DMS53 treated with DMSO at 0.1 percent for 48 hours (cell line): ENCODE measurements around the gene PTX4.

ENCODE experiments used
- DNase-seq: peaks from one replicate; lab custom pipeline; 2025; ENCODE audit not compliant: unreplicated experiment; lab: John Stamatoyannopoulos, UW

PTX4 gene, protein sequence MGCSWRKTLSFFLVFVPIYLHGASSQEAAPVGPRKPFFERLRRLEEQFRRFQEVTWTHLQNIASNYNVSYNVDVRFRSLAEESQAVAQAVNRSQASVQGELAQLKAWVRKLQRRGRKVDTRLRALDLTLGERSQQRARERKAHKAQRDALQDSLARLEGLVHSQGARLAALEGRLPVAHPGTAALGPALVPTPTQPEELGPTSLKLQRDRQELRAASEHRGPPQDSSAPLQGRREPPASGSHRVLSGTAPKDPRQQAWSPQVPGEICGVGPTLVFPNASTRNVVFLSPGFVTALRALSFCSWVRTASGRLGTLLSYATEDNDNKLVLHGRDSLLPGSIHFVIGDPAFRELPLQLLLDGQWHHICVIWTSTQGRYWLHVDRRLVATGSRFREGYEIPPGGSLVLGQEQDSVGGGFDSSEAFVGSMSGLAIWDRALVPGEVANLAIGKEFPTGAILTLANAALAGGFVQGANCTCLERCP

DNA sequence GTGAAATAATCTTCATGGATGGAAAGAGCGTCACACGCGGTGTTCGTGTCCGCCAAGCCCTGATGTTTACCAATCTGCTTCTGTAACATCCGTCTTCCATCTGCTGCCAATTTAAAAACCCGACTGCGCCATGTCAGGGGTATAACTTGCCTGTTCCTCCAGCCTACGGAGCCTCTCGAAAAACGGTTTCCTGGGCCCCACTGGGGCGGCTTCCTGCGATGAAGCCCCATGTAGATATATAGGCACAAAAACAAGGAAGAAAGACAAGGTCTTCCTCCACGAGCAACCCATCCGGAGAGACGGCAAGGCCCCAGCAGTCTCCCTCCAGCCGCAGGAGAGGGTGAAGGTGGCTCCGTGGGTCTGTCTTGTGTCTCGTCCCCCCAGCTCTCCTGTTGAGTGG lies at the start of gene PTX4:
TSS of gene PTX4 (minus strand) at position 326 of the 400 bp plus-strand sequence. CDS start at position 291, 35 bp downstream.
- no peak for DNase-seq

DNA sequence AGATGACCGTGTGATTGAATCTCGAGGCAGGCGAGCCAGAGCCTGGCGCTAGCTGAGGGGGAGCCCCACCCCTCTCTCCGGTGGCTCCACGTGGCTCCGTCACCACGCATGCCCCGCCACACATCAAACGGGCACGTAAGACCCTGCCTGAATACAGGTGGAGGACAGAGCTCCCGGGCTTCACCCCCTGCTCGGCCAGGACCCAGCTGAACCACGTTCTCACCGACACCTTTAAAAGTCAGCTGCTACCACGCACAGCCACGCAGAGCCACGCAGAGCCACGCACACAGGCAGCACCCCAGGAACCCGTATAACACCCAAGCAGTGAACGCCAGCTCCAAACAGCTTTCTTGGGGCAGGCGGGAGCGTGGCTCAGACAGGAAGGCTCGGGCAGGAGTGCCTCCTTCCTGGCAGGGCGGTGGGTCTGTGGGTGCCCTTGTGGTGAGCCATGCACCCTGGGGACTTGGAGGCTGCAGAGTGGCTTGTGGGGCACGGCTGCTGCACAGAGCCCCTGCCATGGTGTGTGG lies 49.1 kb upstream of the PTX4 start:
- DNase-seq = no peak

DNA sequence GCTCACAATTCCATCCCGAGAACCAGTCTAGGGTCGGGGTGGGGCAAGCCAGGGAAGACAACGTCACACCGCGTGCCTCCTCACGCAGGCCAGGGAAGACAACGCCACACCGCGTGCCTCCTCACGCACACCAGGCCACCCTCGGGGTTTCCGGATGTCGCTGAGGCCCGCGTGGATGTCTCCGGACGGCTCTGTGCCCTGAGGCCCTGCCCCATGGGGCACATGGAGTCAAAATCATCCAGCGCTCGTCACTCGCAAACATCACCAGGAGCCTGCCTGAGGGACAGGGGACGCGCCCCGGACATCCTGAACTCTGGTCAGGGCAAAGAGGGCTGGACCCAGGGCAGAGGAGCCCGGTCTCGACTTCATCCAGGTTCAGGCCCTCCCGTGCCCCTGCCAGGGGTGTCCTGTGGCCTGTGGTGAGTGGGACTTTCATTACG lies 48.4 kb upstream of the PTX4 start:
- DNase-seq = no peak

DNA sequence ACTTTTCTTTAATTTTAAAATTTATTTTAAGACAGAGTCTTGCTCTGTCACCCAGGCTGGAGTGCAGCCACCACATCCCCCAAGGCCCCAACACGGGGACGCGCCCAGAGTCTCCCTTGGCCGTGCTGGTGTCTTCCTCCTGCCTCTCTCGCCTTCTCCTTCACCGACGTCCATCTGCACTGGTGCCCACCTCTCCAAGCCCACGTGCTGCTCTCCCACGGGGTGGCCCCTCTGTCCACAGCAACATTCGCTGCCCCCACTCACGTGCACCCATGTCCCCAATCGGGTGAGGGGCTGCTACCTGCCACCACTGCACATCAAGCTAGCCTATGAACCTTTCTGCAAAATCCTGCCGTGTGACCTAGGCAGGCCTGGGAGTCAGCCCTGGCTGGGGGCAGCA lies 47.9 kb upstream of the PTX4 start:
- no peak for DNase-seq

DNA sequence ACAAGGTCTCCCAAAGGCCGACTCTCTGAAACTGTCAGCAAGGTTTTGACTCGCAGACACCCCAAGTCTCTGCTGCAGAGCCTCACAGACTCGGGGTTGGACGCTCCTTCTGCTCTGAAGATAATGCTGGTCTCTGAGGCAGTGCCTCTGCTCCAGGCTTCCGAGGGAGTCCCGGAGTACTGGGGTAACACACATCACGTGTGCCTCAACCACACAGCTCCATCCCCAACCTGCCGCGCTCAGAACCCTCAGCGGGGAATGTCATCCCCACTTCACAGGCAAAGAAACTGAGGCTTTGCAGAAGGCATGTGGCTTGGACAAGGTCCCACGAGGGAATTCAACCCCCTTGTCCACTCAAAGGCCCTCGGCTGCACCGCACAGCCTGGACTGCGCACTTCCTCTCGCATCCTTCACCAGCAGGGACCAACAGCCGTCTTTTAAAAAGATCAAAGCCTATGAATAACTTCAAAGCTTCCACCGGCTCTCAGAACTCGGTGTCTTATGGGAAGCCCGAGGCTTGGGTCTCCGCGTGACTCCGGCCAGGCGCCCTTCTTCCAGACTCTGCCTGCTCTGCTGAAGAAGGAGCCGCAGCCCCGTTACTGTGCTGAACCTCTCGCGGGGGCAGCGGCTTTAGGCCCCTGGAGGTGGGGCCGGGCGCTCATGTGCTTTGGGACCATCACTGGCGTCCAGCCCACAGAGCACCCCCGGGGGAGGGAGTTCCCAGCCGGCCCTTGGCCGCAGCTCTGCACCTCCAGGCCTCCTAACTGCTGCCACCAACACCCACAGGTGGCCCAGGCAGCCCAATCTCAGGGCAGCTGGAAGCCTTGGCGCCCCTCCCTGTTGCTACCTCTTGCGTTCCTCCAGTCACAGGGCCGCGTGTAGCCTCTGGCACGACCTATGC lies 46.9 kb upstream of the PTX4 start:
- DNase-seq = no peak

DNA sequence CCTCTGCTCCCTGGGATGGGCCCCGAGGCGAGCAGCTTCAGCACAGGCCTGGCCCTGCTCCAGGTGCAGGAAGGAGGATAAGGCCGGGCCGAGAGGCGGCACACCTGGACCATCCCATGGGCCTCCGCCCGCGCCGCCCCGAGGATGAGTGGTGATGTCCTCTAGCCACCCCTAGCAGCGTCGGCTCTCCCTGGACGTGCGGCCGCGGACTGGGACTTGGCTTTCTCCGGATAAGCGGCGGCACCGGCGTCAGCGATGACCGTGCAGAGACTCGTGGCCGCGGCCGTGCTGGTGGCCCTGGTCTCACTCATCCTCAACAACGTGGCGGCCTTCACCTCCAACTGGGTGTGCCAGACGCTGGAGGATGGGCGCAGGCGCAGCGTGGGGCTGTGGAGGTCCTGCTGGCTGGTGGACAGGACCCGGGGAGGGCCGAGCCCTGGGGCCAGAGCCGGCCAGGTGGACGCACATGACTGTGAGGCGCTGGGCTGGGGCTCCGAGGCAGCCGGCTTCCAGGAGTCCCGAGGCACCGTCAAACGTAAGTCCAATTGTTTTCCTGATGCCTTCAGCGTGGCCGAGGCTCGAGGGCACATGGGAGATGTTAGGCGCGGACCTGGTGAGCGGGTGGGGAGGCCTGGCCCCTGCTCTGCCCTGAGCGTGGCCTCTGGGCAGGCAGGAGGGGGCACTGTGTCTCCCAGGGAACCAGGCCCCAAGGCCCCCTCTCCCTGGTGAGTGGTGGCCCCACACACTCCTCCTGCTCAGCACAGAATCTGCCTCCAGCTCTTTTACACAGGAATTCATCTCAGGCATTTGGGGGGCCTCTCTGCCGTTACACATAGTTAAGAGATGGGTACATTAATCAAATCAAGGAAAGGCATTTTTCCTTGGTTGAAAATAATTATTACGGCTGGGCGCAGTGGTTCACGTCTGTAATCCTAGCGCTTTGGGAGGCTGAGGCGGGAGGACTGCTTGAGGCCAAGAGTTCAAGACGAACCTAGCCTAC lies 45.6 kb upstream of the PTX4 start:
- no peak for DNase-seq

DNA sequence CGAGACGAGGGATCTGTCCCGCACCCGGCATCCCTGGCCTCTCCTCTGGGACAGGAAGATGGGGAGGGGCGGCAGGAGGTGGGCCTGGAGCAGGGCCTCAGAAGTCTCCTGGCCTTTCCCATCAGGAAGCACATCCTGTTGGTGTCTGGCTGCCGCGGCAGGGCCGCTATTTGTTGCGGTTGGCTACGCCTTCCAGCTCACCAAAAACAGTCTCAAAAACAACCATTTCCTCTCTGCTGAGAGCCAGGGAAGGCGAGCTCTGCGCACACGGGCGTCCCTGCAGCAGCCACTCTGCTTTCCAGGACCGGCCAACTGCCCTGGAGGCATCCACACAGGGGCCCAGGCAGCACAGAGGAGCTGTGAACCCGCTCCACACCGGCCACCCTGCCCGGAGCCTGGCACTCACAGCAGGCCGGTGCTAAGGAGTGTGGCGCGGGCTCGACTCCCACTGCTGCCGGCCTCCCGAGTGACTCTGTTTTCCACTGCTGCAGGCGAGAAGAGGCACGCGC lies 44.8 kb upstream of the PTX4 start, which contains the start of gene TMEM204:
TSS of gene TMEM204 (plus strand) at position 224 of the 509 bp plus-strand sequence. CDS start 610 bp downstream, outside the sequence.
- no peak for DNase-seq

DNA sequence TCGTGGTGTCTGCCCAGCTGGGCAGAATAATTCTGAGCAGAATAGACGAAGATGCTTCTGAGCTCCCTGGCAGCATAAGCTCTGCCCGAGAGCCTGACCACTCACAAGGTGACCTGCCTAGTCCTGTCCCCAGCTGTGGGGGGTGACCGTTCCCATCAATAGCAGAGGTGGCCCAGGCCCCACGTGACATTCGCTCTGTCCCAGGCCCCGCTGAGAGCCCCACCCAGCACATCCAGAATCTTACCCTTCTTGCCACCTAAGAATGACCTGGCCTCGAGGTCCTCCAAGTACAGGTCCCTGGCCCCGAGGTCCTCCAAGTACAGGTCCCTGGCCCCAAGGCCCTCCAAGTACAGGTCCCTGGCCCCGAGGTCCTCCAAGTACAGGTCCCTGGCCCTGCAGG lies 44.0 kb upstream of the PTX4 start:
- DNase-seq = no peak

DNA sequence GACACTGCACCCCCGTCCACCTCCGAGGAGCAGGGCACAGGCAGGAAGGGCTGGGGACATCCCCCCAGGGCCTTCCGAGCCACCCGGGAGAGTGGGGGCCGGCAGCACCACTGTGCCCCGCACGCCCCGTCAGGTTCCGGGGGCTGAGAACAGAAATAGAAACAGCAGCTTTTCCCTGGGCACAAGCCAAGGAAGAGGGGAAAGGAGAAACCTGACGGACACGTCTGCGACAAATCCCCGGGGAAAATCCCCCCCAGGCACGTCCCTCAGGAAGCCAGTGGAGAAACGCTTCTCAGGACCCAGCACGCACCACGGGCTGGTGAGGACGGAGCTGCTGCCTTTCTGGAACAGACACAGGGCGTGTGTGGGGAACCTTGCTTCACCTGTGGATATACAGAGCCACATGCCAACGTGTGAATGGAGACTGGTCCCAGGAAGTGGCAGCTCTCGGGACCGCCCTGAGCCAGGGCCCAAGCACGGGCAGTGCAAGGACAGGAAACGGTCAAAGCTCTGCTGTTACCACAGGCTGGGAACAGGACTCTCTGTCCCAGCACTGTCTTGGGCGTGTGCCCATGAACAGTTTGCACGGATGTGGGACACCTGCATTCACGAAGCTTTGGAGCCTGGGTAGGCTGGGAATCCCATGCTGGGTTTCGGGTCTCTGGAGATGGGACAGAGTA lies 43.5 kb upstream of the PTX4 start:
- DNase-seq = no peak

DNA sequence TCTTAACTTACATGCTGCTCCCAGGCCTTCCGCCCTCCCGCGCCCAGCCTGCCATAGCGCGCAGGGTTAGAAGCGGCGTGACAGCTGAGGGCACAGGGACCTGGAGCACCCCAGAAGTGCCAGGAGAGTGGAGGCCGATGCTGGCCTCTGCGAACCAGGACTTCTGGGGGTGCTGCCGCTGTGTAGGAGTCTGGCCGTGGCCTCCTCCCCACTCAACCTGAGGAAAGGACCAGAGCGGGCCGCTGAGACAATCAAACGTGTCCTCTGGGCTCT lies 42.8 kb upstream of the PTX4 start:
- no peak for DNase-seq

DNA sequence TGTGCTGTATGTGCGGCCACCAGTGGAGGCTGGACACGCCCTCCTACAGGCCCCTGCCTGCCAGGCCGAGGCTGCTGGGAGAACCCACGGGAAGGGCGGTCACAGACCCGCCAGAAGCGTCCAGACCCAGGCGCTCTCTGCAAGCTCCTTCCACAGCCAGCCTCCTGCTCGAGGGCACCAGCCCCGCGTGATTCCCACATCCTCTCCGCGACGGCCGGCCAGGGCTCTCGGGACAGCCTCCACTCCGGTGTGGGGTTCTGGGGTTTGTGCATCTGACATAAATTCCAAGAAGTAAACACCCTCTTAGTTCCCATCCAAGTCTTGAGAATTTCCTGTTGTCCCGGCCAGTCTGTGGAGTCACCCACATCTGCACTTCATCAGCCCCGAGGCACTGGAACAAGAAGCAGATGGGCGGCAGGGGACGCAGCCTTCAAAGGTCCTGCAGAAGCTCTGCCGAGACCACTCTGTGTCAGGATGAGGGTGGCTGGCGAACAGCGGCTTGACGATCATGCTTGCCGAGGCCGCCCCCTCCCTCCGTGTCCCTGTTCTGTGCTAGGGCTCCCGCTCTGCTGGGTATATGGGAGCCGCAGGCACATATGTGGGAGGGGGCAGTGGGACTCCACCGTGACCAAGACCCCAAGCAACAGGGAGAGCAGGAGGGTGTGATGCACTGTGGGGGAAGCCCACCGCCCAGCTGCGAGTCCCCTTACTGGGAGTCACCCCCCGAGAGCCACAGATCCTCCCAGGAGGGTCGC lies 42.3 kb upstream of the PTX4 start:
- DNase-seq = no peak

DNA sequence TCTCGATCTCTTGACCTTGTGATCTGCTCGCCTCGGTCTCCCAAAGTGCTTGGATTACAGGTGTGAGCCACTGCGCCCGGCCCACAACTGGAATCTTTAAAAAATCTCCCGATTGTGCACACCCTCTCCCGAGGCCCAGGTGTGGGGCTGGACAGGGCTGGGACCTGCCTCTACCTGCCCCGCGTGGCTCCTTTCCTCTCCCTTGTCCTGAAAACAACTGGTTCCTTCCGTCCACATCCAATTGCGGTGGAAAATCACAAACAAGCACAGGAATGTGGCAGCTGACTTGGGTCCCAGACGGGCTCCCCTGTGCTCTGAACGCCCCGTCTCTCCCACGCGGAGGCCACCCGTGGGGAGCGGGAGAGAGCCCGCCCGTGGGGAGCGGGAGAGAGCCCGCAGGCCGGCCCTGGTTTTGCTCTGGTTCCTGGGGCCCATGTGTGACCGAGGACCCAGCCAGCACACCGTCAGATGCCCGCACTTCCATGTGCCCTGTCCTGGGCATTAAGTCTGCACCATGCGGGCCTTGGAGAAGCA lies 41.7 kb upstream of the PTX4 start:
- no peak for DNase-seq

DNA sequence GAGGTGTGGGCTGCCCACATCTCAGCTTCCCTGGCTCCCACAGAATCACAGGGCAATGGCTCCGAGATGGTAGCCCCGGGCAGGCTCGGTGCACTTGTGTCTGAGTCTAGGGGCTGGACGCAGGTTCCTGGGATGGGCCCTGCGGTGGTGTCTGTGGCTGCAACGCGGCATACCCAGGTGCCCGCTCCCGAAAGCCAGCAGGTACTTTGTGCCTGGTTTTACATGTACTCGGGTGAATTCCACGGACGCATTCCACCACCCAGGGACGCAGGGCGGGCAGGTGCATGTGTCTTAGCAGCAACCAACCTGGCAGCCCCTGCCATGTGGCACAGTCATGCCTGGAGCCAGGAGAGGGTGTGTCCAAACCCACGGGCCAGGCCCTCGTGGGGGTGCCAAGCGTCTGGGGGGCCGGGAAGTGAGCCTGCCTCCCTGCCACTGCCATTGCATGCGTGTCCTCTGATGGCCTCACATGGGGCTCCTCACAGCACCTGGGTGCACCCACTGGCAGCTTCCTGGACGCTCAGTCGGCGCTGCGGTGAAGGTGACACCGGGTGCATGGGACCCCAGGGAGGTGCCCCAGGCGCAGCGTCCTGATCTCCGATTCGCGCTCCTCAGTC lies 40.3 kb upstream of the PTX4 start:
- DNase-seq = no peak

DNA sequence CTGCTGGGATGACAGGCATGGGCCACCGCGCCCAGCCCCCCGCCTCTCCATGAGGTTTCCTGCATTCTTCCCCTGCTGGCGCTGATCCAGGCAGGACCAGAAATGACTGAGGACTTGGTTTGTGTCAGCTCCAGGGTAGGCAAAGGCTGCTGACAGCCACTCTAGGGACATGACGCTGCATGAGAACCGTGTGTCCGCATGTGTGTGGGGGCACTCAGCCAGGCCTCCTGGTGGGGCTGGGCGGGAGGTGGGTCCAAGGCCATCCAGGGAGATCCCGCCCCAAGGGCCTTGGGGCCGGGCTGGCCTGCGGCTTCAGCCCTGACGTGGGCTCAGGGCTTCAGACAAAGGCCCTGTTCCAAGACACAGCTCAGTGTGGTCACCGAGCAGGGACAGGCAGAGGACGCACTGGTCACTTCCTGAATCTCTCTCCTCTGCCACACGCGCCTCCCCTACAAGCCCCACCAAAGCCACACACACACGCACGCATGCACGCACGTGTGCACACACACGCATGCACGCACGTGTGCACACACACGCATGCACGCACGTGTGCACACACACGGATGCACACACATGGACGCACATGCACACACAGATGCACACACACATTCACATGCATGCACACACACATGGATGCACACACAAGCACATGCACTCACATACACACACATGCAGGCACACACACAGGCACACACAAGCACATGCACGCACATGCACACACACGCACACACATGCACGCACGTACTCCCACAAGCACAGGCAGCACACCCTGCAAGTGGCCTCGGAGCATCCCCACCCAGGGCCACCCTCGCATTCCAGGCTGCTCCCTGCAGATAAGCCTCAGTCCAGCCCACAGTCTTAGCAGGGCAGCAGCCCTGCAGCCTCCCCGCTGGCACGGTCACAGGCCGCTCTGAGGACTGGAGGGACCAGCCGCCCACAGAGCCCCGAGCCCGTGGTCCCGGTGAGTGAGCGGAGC lies 39.4 kb upstream of the PTX4 start:
- no peak for DNase-seq

DNA sequence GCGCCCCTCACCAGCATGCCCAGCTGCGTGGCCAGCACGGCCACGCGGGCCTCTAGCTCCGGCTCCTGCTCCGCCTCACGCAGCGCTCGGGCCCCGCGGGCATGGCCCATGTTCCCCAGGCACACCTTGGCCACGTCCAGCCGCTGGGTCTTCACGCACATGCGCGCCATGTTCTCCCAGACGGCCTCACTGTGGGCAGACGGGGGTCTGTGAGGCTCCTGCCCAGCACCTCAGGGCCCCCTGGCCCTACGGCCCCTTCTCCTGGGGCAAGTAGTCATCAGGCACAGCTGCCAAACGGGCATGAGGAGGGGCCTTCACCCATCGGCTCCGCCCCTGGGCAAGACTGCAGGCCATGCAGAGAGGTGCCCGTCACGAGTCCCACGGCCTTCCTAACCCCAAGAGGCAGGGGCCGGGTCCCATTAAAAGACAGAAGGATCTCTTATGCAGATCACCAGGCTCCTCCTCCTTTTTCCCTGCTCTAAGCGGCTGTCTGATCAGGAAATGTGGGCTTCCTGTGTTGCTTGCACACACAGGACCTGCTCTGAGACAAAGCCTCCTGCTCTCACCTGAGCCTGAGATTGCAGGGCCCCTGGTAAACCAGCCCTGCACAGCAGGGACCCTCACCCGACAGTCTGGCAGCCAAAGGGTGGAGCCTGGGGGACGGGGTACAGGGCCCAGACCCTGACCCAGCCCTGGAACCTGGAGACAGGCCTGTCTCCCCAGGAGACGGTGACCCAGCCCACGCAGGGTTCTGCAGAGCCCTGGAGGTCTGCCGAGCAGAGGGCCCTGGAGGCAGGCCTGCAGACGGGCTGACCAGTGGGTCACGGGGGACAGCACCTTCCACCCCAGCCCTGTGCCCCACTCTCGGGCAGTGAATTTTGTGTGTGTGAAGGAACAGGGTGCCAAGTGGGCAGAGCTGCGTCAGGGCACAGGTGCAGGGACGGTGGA lies 38.1 kb upstream of the PTX4 start:
- no peak for DNase-seq
